Stimulated activated CD8-positive, alpha-beta memory T cell treated with anti-CD3 and anti-CD28 coated beads, Interleukin-12 subunit alpha, Interleukin-12 subunit beta, amount 100 ng/mL, for 4 hours (primary cell): ENCODE results near the gene ALB.

Experiments
- DNase-seq: peaks from one replicate; pipeline ENCODE4 v3.0.0-alpha.2; 2020; ENCODE audit warnings: low read depth

ALB gene

GRCh38 chr4:73451981-73452747, 48.1 kb downstream of the ALB start:
- no peak for DNase-seq

GRCh38 chr4:73452953-73453700, 49.0 kb downstream of the ALB start:
- no peak for DNase-seq

GRCh38 chr4:73453701-73454005, 49.6 kb downstream of the ALB start:
- no peak for DNase-seq

- no peak for DNase-seq
Measured at GRCh38 chr4:73454920-73455319, 50.8 kb downstream of the ALB start.

GRCh38 chr4:73456177-73457022, 52.3 kb downstream of the ALB start:
- no peak for DNase-seq

- no peak for DNase-seq
Measured at GRCh38 chr4:73458184-73459047, 54.3 kb downstream of the ALB start.

GRCh38 chr4:73459048-73459421, 54.9 kb downstream of the ALB start:
- DNase-seq: no peak

GRCh38 chr4:73460913-73461522, 56.9 kb downstream of the ALB start:
- no peak for DNase-seq

- no peak for DNase-seq
Measured at GRCh38 chr4:73468170-73468569, 64.1 kb downstream of the ALB start.

- no peak for DNase-seq
Measured at GRCh38 chr4:73470728-73471127, 66.6 kb downstream of the ALB start.
